IPS-NIHi7 (cell line): ENCODE results near the gene XKR3.
"Not testable (repeated sequence)": the region's sequence is repeated elsewhere in the genome, so short reads cannot be mapped to it uniquely, and the experiment has no call there.

Experiments used
- DNase-seq: peaks from one replicate; pipeline ENCODE4 v3.0.0; 2012; ENCODE audit warnings: mixed read lengths; ENCODE audit errors: extremely low spot score

The XKR3 gene

DNA sequence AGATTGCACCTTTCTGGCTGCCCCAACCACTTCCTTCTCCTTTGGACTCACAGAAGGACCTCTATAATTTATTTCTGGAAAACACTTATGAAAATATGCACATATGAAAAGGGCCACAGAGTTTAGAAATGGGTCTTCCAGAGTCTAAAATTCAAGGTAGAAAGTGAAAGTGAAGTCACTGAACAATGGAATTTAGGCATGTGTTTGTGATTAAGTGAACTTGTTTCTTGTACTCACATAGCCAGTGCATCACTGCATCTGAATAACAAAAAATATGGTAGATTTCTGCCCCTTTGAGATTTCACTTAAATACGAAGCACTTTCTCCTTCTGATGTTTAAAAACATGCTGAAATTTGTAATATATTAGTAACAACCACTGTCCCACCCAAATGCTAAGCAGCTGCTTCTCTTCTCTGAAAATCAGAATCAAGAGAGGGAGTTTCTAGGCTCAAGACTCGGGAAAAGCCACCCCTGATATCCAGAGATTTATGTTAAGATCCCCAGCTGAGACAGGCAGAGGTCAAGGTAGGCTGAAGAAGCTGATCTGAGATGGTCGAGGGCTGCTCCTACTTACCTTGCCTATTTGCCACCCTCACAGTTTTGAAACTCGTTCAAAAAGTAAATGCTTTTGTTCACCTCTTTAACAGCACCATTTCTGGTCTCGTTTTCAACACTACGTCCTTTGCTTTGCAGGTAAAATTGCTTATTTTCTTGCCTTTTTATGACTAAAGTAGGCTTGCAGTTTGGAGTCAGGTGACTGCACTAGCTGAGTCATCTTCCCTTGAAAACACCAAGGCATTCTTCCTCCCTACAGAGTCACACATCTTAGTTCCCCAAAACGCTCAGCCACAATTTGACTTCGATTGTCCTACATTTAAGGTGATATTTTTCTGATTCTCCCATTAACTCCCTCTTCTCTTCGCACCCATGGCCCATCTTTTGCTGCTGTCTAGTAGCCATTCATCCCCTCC, at the start of gene XKR3:
XKR3 (minus strand) TSS at position 696 of the 972 bp plus-strand sequence. CDS start 17,338 bp downstream, outside the sequence.
- peak; percentile 18 for DNase-seq

- not testable (repeated sequence) for DNase-seq
Observed at GRCh38 chr22:16869640-16870039, 44.4 kb upstream of the XKR3 start.

- no peak for DNase-seq
Observed at GRCh38 chr22:16866167-16866566, 41.0 kb upstream of the XKR3 start.

DNA sequence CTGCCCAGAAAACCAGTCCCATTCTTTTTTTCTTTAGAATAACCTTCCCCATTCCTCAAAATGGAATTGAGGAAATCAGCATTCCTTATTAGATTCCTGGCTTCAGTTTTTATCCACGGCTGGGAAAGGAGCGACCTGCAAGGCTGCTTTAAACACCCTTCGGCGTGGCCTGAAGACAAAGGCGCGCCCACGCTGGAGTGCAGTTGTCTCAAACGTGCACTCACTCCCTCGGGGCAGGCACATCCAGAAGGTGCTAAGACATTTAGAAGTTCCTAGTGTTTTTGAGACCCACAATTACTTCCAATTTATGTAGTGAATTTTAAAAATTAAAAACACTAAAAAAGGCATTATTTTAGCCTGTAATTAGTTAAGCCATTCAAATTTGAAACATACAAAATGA, 31.6 kb upstream of the XKR3 start:
- DNase-seq = not testable (repeated sequence)

DNA sequence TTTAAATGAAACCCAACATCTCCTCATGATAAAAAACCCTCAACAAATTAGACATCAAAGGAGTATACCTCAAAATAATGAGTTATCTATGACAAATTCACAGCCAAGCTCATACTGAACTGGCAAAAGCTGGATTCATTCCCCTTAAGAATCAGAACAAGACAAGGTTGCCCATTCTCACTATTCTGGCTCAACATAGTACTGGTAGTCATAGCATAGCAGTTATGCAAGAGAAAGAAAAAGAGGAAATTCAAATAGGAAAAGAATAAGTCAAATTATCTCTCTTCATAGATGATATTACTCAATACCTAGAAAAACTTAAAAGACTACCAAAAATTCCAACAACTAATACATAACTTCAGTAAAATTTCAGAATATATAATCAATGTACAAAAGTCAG, 29.4 kb upstream of the XKR3 start:
- DNase-seq = no peak

DNA sequence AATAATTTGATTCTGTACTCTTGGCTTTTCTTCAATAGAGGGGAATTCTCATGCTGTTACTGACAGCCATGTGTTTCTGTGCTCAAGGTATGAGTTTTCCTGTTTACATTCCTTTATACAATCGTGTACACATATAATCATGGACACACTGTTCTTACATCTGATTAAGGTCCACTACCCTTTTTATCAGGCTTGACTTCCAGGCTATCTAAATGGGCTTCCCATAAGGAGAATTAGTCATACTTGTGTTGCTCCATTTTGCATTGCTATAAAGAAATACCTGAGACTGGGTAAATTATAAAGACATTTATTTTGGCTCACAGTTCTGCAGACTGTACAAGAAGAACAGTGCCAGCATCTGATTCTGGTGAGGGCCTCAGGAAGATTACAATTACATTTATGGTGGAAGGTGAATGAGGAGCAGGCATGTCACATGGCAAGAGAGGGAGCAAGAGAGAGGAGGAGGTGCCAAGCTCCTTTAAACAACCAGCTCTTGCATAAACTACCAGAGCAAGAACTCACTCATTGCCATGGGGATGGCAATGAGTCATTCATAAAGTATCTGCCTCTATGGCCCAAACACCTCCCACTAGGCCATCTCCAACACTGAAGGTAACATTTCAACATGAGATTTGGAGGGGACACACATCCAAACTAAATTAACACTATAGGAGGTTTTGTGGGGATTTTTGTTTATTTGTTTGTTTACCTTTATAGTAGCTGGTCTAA, 26.2 kb upstream of the XKR3 start:
- not testable (repeated sequence) for DNase-seq

DNA sequence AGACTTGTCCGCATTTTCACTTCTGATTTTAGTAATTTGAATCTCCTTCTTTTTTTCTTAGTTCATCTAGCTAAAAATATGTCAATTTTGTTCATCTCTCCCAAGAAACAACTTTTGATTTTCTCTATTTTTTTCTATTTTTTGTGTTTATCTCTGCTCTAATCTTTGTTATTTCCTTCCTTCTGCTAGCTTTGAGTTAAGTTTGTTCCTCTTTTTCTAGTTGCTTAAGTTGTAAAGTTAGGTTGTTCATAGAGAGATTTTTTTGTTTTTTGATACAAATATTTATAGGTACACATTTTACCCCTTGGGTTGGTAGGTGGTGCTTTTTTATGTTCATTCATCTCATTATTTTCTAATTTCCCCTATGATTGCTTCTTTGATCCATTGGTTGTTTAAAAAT, 22.1 kb upstream of the XKR3 start:
- DNase-seq = no peak

GRCh38 chr22:16845881-16846280, 20.7 kb upstream of the XKR3 start:
- no peak for DNase-seq

- no peak for DNase-seq
Observed at GRCh38 chr22:16845465-16845864, 20.3 kb upstream of the XKR3 start.

DNA sequence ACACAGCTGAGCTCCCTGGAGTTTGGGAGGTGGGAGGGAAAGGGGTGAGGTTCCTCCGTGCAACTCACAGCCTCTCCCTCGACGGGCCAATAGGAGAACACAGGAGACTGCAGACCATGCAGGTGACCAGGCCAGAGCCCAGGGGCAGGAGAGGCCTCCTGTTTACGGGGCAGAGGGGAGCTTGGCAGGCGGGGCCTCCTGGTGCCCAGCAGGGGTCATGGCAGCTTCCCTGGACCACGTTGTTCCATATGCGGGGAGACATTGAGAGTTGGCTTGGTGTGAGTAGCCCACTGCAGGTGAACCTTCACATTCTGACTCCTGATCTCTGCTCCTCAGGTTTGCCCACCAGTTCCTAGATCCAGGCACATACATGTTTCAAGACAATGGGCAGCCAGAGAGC, 19.3 kb upstream of the XKR3 start:
- DNase-seq = no peak

- DNase-seq = no peak
Observed at GRCh38 chr22:16838073-16838472, 12.9 kb upstream of the XKR3 start.

DNA sequence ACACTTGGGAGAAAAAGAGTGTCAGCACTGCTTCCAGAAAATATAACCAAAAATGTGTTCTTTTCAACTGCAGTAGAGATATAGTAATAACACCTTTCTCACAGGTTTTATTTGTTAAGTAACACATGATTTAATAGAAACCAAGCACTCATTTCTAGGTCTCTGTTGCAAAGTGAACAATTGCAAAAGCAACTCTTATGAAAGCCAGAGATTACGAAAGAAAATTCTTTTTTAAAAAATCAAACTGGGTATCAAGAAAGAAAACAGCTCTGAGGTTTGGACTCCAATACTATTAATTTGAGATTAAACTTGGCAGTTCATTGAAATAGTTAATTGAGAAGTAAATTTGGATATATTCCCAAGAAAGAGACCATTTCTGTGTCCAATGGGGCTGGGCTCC, 9.8 kb upstream of the XKR3 start:
- no peak for DNase-seq

DNA sequence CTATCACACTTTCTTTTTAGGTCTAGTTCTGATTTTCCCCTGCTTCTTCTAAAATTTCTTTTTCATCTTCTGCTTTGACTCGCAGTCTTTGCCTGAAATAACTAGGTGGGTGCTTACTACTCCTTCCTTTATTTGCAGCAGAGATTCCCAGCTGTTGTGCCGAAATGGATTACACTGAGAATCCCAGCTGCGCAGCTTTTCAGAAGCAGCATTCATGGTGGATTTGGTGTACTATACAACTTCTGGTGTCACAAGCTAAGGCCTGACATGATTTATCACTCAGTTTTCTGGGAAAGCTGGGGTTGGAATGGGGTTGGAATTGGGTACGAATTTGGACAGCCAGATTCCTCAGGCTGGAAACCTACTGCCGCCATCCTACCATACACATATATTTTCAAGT, 6.0 kb upstream of the XKR3 start:
- DNase-seq = no peak

- DNase-seq = no peak
Observed at GRCh38 chr22:16829985-16830384, 4.8 kb upstream of the XKR3 start.

DNA sequence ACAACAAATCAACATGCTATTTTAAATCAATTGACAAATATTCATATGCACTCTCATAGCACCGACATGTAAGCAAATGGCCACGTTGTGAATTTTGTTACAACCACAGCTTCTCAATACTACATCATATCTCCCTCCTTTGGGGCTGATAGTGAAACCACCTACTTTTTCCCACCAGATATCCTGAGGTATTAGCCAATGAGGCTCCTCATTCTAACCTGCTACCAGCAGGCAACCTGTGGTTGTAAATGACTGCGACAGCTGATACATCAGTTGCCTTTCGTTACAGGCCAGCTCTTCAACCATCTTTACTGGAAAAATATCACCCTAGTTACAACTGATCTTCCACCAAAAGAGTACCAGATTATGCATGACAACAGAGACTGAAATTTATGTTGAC, 3.7 kb upstream of the XKR3 start:
- no peak for DNase-seq

- no peak for DNase-seq
Observed at GRCh38 chr22:16827506-16827905, 2.3 kb upstream of the XKR3 start.

- no peak for DNase-seq
Observed at GRCh38 chr22:16819249-16819648, 6.0 kb downstream of the XKR3 start.

- DNase-seq = no peak
Observed at GRCh38 chr22:16818538-16818937, 6.7 kb downstream of the XKR3 start.

DNA sequence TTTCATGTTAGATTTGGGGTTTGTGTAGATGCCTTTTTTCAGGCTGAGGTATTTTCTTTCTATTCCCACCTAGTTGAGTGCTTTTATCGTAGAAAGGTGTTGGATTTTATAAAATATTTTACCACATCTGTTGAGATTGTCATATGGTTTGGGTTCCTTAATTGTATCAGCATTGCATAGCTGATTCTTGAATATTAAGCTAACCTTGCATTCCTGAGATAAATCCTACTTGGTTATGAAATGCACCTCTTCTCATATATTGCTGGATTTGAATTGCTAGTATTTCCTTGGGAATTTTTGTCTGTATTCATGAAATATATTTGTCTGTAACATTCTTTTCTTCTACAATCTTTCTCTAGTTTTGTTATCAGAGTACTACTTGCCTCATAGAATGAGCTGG, 10.1 kb downstream of the XKR3 start:
- no peak for DNase-seq

GRCh38 chr22:16810188-16810802, 14.9 kb downstream of the XKR3 start:
- no peak for DNase-seq

DNA sequence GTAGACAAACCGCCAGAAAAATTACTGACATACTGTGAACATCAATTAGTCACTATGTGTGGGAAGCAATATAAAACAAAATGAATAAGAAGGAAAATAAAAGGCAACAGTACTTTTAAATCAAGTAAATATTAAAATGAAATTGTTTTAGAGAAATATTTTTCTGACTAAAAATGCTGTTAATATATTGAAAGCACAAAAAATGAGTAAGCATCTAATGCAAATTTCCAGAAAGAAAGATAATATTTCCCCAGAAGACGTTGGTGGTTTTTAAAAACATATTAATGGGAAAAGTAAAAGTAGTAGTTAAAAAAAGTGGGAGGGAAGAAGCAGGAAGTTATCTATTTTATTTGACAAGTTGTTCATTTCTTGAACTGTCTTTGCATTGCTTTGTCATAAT, 16.5 kb downstream of the XKR3 start:
- DNase-seq = no peak

DNA sequence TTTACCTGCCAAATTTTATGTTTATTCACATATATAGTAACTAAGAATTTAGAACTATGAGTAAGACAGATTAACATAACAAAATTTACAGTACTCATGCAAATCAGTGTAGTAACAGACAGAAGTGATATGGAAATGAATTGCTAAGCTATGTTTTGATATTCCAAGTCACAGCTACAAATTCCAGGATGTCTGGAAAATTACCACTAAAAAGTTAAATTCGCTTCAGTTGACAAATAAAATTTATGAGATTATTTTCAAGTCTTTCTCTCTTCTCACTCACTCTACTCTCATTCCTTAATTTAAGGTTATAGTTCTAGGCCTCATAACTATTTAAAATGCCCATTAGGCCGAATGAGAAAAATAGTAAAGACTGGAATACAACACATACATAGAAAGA, 18.1 kb downstream of the XKR3 start:
- DNase-seq = no peak
